WTC11 (cell line): ENCODE data around the gene AMHR2. TPM values are rescaled to one million over a fixed set of nuclear protein-coding genes. Genes with fewer than 3 reads are reported as not detected.

ENCODE experiments used
- ATAC-seq: fragments of 200-7000 bp; cut with Tn5 transposase; 2 replicates; pipeline ENCODE4 v1.10.0; 2021; ENCODE audit warnings: mild to moderate bottlenecking, moderate library complexity
- CTCF ChIA-PET: fragments of 300-600 bp; sonication (Branson Sonifier 250); formaldehyde crosslinking; loops from one replicate; lab custom pipeline; 2021; ENCODE audit warnings: antibody characterized with exemption; lab: Charles Lee
- POLR2A ChIA-PET: fragments of 350-600 bp; sonication (Branson Sonifier 250); formaldehyde crosslinking; loops from one replicate; lab custom pipeline; 2021; ENCODE audit warnings: antibody characterized with exemption; lab: Charles Lee
- DNase-seq: peaks from one replicate; pipeline ENCODE4 v3.0.0; 2021; ENCODE audit warnings: low spot score
- H3K27ac Mint-ChIP-seq: 2 replicates; pipeline ENCODE4 v1.8.0; 2021; ENCODE audit warnings: mixed read lengths
- H3K27me3 Mint-ChIP-seq: 2 replicates; pipeline ENCODE4 v1.8.0; 2021; ENCODE audit warnings: low read depth, mild to moderate bottlenecking, moderate library complexity, mixed read lengths
- H3K36me3 Mint-ChIP-seq: 2 replicates; pipeline ENCODE4 v1.8.0; 2021; ENCODE audit warnings: mixed read lengths
- H3K4me1 Mint-ChIP-seq: 2 replicates; pipeline ENCODE4 v1.8.0; 2022; ENCODE audit warnings: mixed read lengths
- H3K4me3 Mint-ChIP-seq: 2 replicates; pipeline ENCODE4 v1.8.0; 2021; ENCODE audit warnings: mild to moderate bottlenecking, moderate library complexity, mixed read lengths
- H3K9me3 Mint-ChIP-seq: 2 replicates; pipeline ENCODE4 v1.8.0; 2021; ENCODE audit warnings: mixed read lengths
- AFF4 ChIP-seq: sonication (generic); formaldehyde crosslinking; IDR thresholded peaks from 2 replicates; pipeline ENCODE4 v1.8.1; 2023; ENCODE audit warnings: mild to moderate bottlenecking, missing genetic modification reagents, borderline replicate concordance
- CREM ChIP-seq: sonication (generic); formaldehyde crosslinking; IDR thresholded peaks from 2 replicates; pipeline ENCODE4 v1.8.1; 2022; ENCODE audit warnings: mild to moderate bottlenecking, missing genetic modification reagents, moderate library complexity
- CTCF ChIP-seq: fragments of 200-600 bp; IDR thresholded peaks from 2 replicates; pipeline ENCODE4 v1.8.0; 2022; ENCODE audit warnings: antibody characterized with exemption
- E2F1 ChIP-seq: sonication (generic); formaldehyde crosslinking; IDR thresholded peaks from 2 replicates; pipeline ENCODE4 v1.8.0; 2022; ENCODE audit warnings: mild to moderate bottlenecking, missing genetic modification reagents
- E2F4 ChIP-seq: sonication (generic); formaldehyde crosslinking; IDR thresholded peaks from 2 replicates; pipeline ENCODE4 v1.8.1; 2022; ENCODE audit warnings: low read depth, mild to moderate bottlenecking, moderate library complexity, missing genetic modification reagents, borderline replicate concordance
- EMX1 ChIP-seq: fragments of 250-450 bp; sonication (Bioruptor Pico); IDR thresholded peaks from 2 replicates; pipeline ENCODE4 v1.8.0; 2021; ENCODE audit warnings: mild to moderate bottlenecking
- ESRRA ChIP-seq: sonication (generic); formaldehyde crosslinking; IDR thresholded peaks from 2 replicates; pipeline ENCODE4 v1.8.1; 2022; ENCODE audit warnings: mild to moderate bottlenecking, missing genetic modification reagents, borderline replicate concordance
- FOXJ3 ChIP-seq: sonication (generic); formaldehyde crosslinking; IDR thresholded peaks from 2 replicates; pipeline ENCODE4 v1.9.0; 2021; ENCODE audit warnings: missing genetic modification reagents, mild to moderate bottlenecking, borderline replicate concordance
- GTF2I ChIP-seq: fragments of 250-450 bp; sonication (Bioruptor Pico); conservative IDR thresholded peaks from 2 replicates; pipeline ENCODE4 v1.4.0; 2021; ENCODE audit warnings: mild to moderate bottlenecking
- HMGXB4 ChIP-seq: sonication (generic); formaldehyde crosslinking; IDR thresholded peaks from 2 replicates; pipeline ENCODE4 v1.8.1; 2023; ENCODE audit warnings: mild to moderate bottlenecking, moderate library complexity, missing genetic modification reagents
- IRF1 ChIP-seq: sonication (generic); formaldehyde crosslinking; IDR thresholded peaks from 2 replicates; pipeline ENCODE4 v1.8.0; 2023; ENCODE audit warnings: missing genetic modification reagents
- OVOL2 ChIP-seq: fragments of 250-450 bp; sonication (Bioruptor Pico); IDR thresholded peaks from 2 replicates; pipeline ENCODE4 v1.9.0; 2021; ENCODE audit warnings: mild to moderate bottlenecking, borderline replicate concordance
- PRDM15 ChIP-seq: sonication (generic); formaldehyde crosslinking; IDR thresholded peaks from 2 replicates; pipeline ENCODE4 v1.8.0; 2022; ENCODE audit warnings: missing genetic modification reagents
- ZBTB43 ChIP-seq: sonication (generic); formaldehyde crosslinking; IDR thresholded peaks from 2 replicates; pipeline ENCODE4 v1.8.1; 2023; ENCODE audit warnings: mild to moderate bottlenecking, missing genetic modification reagents
- ZNF317 ChIP-seq: sonication (generic); formaldehyde crosslinking; IDR thresholded peaks from 2 replicates; pipeline ENCODE4 v1.8.1; 2023; ENCODE audit warnings: low read depth, mild to moderate bottlenecking, moderate library complexity, missing genetic modification reagents, borderline replicate concordance
- total RNA-seq: library from RNA; stranded (reverse); gene quantifications from 3 replicates; pipeline ENCODE4 v1.2.3, GENCODE V29; 2021

Gene AMHR2
- total RNA-seq, 1 experiment from 2014 or later: not detected

- no peak for TF ChIP-seq HMGXB4 (CRISPR knock-in tag)
- TF ChIP-seq ZNF317: no peak
- TF ChIP-seq PRDM15 (CRISPR knock-in tag): no peak
- TF ChIP-seq ZBTB43: no peak
- no peak for TF ChIP-seq OVOL2 (CRISPR knock-in tag)
Observed at GRCh38 chr12:53478865-53479264, 55.2 kb downstream of the AMHR2 start (continued).

GRCh38 chr12:53479331-53479730 is 55.7 kb downstream of the AMHR2 start:
- DNase-seq: no peak
- Mint-ChIP-seq H3K27ac (peak overlapping the region; percentile 76; the same call in 1 of the 2 replicates), H3K27me3 (no peaks in the 10 kb centered on the region), H3K4me1 (peaks cover 41% of the 10 kb centered on the region), H3K4me3 (no peak overlapping the region), H3K9me3 (no peaks in the 10 kb centered on the region), H3K36me3 (peaks cover 71% of the 10 kb centered on the region)
- ChIA-PET POLR2A (interaction anchor here (0.6 kb wide), 1 partner anchor 180 kb away, joined by 3 read pairs; the partner anchor contains the start of gene MYG1), CTCF (interaction anchor here (0.7 to 8.1 kb wide), 5 partner anchors 22 to 158 kb away, joined by 3 to 99 read pairs (median 3); partner anchors contain the start of genes AAAS, NPFF, SP1 and TARBP2)
- ATAC-seq: no peak
- no peak for TF ChIP-seq CTCF
- no peak for TF ChIP-seq AFF4 (CRISPR knock-in tag)
- TF ChIP-seq E2F1 (CRISPR knock-in tag): no peak
- TF ChIP-seq FOXJ3 (CRISPR knock-in tag): no peak
- TF ChIP-seq ESRRA (CRISPR knock-in tag): no peak
- TF ChIP-seq GTF2I: no peak
- TF ChIP-seq PRDM15 (CRISPR knock-in tag): no peak
- TF ChIP-seq EMX1: no peak
- no peak for TF ChIP-seq E2F4 (CRISPR knock-in tag)
- TF ChIP-seq IRF1 (CRISPR knock-in tag): no peak
- no peak for TF ChIP-seq CREM (CRISPR knock-in tag)
